Osteoblast (primary cell): ENCODE data around the gene OR1I1. TPM values are rescaled to one million over a fixed set of nuclear protein-coding genes. Genes with fewer than 3 reads are reported as not detected.

Experiments
- DNase-seq: peaks from one replicate; pipeline ENCODE4 v3.0.0; 2011; ENCODE audit warnings: low spot score, mixed read lengths; ENCODE audit not compliant: insufficient read length; ENCODE audit errors: missing footprints
- H2AFZ ChIP-seq: 2 replicates; pipeline ENCODE4 v1.6.0; 2011; ENCODE audit warnings: mild to moderate bottlenecking, low read length
- H3K27ac ChIP-seq: 2 replicates; pipeline ENCODE4 v1.5.1; 2011; ENCODE audit warnings: mild to moderate bottlenecking, low read depth, low read length, moderate library complexity
- H3K27me3 ChIP-seq: 2 replicates; pipeline ENCODE4 v1.6.0; 2012; ENCODE audit warnings: mild to moderate bottlenecking, control low read depth, inconsistent platforms, low read length, moderate library complexity; ENCODE audit not compliant: insufficient read depth
- H3K36me3 ChIP-seq: 2 replicates; pipeline ENCODE4 v1.5.1; 2011; ENCODE audit warnings: mild to moderate bottlenecking, low read length, control low read depth, moderate library complexity; ENCODE audit not compliant: insufficient read depth
- H3K4me1 ChIP-seq: 2 replicates; pipeline ENCODE4 v1.5.1; 2011; ENCODE audit warnings: mild to moderate bottlenecking, low read length, control low read depth, moderate library complexity; ENCODE audit not compliant: insufficient read depth
- H3K4me2 ChIP-seq: 2 replicates; pipeline ENCODE4 v1.6.0; 2011; ENCODE audit warnings: mild to moderate bottlenecking, low read length; ENCODE audit not compliant: insufficient read depth
- H3K4me3 ChIP-seq: fragments of 200-600 bp; sonication (generic); 3 replicates; pipeline ENCODE4 v1.5.1; 2012; ENCODE audit warnings: mild to moderate bottlenecking, low read length, inconsistent platforms; ENCODE audit not compliant: insufficient read depth
- H3K79me2 ChIP-seq: 2 replicates; pipeline ENCODE4 v1.6.0; 2012; ENCODE audit warnings: mild to moderate bottlenecking, low read length, control low read depth, inconsistent platforms; ENCODE audit not compliant: insufficient read depth
- H3K9me3 ChIP-seq: 2 replicates; pipeline ENCODE4 v1.5.1; 2011; ENCODE audit warnings: low read depth, low read length, control low read depth
- H4K20me1 ChIP-seq: 2 replicates; pipeline ENCODE4 v1.6.0; 2012; ENCODE audit warnings: mild to moderate bottlenecking, low read length, control low read depth; ENCODE audit not compliant: insufficient read depth
- CTCF ChIP-seq: IDR thresholded peaks from 2 replicates; pipeline ENCODE4 v1.5.1; 2011; ENCODE audit warnings: mild to moderate bottlenecking, low read depth, low read length, moderate library complexity; ENCODE audit errors: extremely low read depth
- total RNA-seq: library from RNA; depleted of rRNA; stranded (reverse); fragments of >200 nt; gene quantifications from 2 replicates; pipeline ENCODE4 v1.2.3, GENCODE V29; 2012

OR1I1 gene
- total RNA-seq, 1 donor: not detected

GRCh38 chr19:15087182-15087581 lies 5.2 kb downstream of the OR1I1 start:
- no peak overlapping the region for H2AFZ ChIP-seq
- H3K79me2 ChIP-seq: no peaks in the 10 kb centered on the region
- H3K4me2 ChIP-seq: no peak overlapping the region
- no peak overlapping the region for H3K4me3 ChIP-seq
- H3K36me3 ChIP-seq: no peaks in the 10 kb centered on the region
- TF ChIP-seq CTCF: no peak
- no peaks in the 10 kb centered on the region for H4K20me1 ChIP-seq
- peaks cover 11% of the 10 kb centered on the region for H3K27me3 ChIP-seq
- no peaks in the 10 kb centered on the region for H3K9me3 ChIP-seq
- DNase-seq: no peak
- no peaks in the 10 kb centered on the region for H3K4me1 ChIP-seq
- no peak overlapping the region for H3K27ac ChIP-seq

DNA sequence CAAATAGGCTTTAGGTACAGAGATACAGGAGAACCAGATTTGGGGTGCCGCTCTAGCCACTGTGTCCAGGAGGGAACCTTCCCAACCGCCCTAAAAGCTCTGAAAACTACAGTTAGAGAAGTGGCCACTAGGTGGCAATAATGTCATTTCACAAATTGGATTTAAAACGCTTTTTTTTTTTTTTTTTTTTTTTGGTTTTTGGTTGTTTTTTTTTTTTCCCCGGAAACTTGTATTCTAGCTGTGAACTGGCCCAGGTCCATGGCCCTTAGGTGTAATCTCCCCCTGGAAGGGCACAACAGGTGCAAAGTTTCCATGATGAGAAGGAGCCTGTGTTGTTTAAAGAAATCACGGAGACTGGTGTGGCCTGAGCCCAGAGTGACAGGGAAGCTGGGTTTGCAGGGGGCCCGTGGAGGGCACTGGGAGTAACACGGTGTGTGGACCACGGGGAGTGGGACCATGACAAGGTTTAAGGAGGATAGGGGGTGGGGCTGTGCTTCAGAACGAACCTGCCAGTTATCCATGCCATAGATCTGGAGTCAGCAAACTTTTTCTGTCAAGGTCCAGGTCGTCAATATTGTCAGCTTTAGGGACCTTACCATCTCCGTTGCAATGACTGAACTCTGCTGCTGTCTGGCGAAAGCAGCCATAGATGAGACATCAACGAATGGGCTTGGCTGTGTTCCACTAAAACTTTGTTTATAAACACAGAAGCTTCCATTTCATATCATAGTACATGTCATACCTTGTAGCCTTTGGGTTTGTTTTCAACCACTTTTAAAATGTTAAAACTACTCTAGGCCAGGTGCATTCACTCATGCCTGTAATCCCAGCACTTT lies 10.1 kb downstream of the OR1I1 start:
- H3K4me3 ChIP-seq: no peak overlapping the region
- H3K27ac ChIP-seq: no peak overlapping the region
- no peak overlapping the region for H3K4me2 ChIP-seq
- H3K27me3 ChIP-seq: peaks cover 4% of the 10 kb centered on the region
- peak; percentile 69 for DNase-seq
- H3K36me3 ChIP-seq: no peaks in the 10 kb centered on the region
- no peaks in the 10 kb centered on the region for H3K79me2 ChIP-seq
- no peaks in the 10 kb centered on the region for H3K4me1 ChIP-seq
- no peak overlapping the region for H2AFZ ChIP-seq
- no peaks in the 10 kb centered on the region for H3K9me3 ChIP-seq
- TF ChIP-seq CTCF: peak; percentile 69
- no peaks in the 10 kb centered on the region for H4K20me1 ChIP-seq

DNA sequence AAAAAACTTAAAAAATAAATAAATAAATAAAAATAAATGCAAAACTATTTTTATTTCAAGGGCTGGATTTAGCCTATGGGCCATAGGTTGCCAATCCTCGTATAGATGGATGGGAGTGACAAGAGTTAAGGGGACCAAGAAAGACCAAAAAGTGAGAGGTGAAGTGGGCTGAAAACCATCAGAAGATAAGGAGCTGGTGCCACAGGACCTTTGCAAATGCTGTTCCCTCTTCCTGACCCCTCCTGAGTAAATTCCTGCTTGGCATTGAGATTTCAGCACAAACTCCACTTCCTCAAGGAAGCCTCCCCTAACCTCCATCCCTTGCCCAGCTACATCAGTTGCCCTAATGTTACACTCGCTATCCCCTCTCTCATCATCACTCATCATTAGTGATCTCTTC lies 11.0 kb downstream of the OR1I1 start:
- no peak for DNase-seq
- Histone ChIP-seq H2AFZ (no peak overlapping the region), H3K79me2 (no peaks in the 10 kb centered on the region)

More for the DNA sequence above, 11.0 kb downstream of the OR1I1 start:
- no peak overlapping the region for H3K4me3 ChIP-seq
- H3K27ac ChIP-seq: no peak overlapping the region
- peaks cover 3% of the 10 kb centered on the region for H3K27me3 ChIP-seq
- no peak for TF ChIP-seq CTCF
- H3K4me2 ChIP-seq: no peak overlapping the region
- H3K36me3 ChIP-seq: no peaks in the 10 kb centered on the region
- no peaks in the 10 kb centered on the region for H4K20me1 ChIP-seq
- H3K9me3 ChIP-seq: no peaks in the 10 kb centered on the region
- no peaks in the 10 kb centered on the region for H3K4me1 ChIP-seq
